ENCODE measurements around the gene C1QTNF6. TPM values are rescaled to one million over a fixed set of nuclear protein-coding genes. Genes with fewer than 3 reads are reported as not detected.

The C1QTNF6 gene
- polyA plus RNA-seq, 2 of the 4 experiments (the other 2 are of a cell fraction) = 18.6 to 24.5 TPM

DNA sequence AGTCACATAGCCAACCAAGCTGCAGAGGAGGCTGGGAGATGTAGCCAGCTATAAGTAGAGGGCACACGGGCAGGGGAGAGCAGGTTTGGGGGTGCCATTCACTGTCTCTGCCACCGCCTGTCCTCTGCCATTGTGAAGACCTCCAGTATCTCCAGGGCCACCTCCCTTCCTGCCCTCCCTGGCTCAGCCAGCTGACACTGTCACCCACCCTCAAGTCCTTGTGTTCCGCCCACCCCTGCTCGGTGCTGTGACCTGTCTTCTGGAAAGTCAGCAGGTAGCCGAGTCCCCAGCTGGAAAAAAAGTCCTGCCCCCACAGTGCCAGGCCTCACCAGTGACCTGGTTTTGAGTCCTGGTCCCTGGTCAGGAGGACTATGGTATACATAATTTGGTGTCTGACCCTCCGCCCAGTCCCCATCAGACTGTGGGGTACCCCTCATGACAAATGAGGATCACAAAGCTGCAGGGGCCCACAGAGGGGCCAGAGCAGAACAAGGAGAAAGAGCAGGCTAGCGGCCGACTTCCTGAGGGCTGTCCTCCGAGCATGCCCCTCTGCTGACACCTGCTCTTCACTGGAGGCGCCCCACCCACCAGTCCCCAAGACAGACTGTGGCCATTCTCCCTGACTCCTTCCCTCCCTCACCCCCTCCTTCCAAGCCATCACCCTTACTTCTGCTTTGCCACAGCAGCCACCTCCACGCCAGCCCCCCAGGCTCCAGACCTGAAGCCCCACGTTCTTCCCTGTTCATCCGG, 31.2 kb downstream of the C1QTNF6 start:
- 77% methylated on average over 7 of the region's 13 CpGs for WGBS (ENCODE audit: missing lambda C conversion rate)
- Histone ChIP-seq H3K4me3 (no peak overlapping the region), H3K4me1 (peaks cover 13% of the 10 kb centered on the region; the same call in 2 of the 3 replicates), H3K4me2 (no peak overlapping the region), H3K9me3 (peaks cover 5% of the 10 kb centered on the region; the same call in 1 of the 3 replicates), H3K27ac (peak overlapping the region in 1 of 2 experiments; percentile 12; a peak in 1 of 6 replicates)
- FAIRE-seq (no peak), ATAC-seq (no peak), DNase-seq (ENCODE audit: low read depth in 1 of 2, low spot score in 1 of 2) (no peak)
- ChIA-PET POLR2A (no interaction called here), CTCF (interaction anchor here (0.6 to 2.0 kb wide), 6 partner anchors 9 to 399 kb away, joined by 3 to 15 read pairs (median 3); no protein-coding TSS in a partner anchor)
- TF ChIP-seq SREBF2 (IDR thresholded peaks at IDR 0.05) (no peak), RNF2 (IDR thresholded peaks at IDR 0.05; ENCODE audit: borderline replicate concordance, low read depth) (no peak), EHMT2 (IDR thresholded peaks at IDR 0.05; ENCODE audit: low read depth) (no peak), BHLHE40 (IDR thresholded peaks at IDR 0.05; ENCODE audit: low read depth, low read length) (no peak), NPAS2 (CRISPR knock-in tag; IDR thresholded peaks at IDR 0.05; ENCODE audit: borderline replicate concordance) (no peak), HDAC2 (IDR thresholded peaks at IDR 0.05) (no peak), RARB (CRISPR knock-in tag; IDR thresholded peaks at IDR 0.05) (no peak), ZSCAN20 (CRISPR knock-in tag; IDR thresholded peaks at IDR 0.05) (no peak), KDM1A (IDR thresholded peaks at IDR 0.05; ENCODE audit: low read depth) (no peak)

DNA sequence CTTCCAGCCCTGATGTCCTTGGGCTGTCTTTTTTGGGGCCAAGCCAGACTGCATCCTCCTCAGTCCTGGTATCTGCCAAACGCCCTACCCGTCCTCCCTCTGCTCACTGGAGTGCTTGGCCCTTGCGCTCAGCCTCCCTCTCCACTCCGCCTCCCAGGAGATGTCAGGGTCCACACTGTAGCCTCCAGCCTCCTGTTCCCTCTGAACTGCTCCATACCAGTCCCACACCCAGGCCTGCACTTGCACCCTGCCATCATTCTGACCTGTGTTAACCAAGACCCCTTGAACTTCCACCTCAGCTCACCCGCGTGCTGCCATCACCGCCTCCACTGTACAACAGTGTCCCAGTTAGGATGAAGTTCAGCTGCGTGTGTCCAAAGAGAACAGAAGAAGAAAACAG, 32.1 kb downstream of the C1QTNF6 start:
- CTCF ChIA-PET = interaction anchor here (0.6 to 2.0 kb wide), 4 partner anchors 10 to 55 kb away, joined by 3 to 15 read pairs (median 3); no protein-coding TSS in a partner anchor

DNA sequence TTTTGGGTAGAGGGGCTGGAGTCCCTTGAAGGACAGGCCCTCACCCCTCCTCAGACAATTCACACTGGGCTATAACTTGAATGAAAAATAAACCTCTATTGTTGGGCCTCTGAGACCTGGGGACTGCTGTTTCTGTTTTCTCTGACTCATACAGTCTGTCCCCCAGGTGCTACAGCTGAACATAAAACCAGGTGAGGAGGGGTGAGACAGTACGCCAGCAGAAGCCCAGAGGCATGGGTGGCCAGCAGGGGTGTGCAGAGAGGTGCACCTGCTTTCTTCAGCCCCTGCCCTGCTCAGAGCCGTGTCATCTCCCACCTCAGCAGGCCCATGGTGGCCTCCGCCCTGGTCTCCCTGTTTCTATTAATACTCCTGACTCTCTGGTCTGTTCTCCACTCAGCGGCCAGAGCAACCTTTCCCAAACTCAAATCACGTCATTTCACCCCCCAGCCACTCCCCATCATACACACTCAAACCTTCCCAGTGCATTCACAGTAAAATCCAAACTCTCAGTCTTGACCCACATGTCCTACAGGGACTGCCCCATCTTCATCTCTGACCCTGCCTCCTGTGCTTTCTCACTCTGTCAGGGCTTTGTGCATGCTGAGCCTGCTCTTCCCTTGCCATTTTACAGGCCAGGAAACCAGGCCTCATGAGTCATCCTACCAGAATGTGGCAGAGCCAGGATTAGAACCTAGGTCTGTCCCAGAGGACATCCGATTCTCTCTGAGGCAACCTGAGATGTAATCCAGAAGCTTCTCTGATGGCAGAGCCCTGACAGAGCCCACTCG, 32.9 kb downstream of the C1QTNF6 start:
- Histone ChIP-seq H3K4me2 (no peak overlapping the region), H3K9me3 (no peaks in the 10 kb centered on the region), H3K4me3 (no peak overlapping the region), H3K4me1 (peaks cover 13% of the 10 kb centered on the region; the same call in 2 of the 3 replicates), H3K27ac (no peak overlapping the region)
- no peak for ATAC-seq
- no peak for DNase-seq (ENCODE audit: low read depth in 1 of 2, low spot score in 1 of 2)
- ChIA-PET CTCF (interaction anchor here (1.2 kb wide), 1 partner anchor 9 kb away, joined by 3 read pairs; no protein-coding TSS in a partner anchor), POLR2A (no interaction called here)
- no peak for FAIRE-seq
- 89% methylated on average over 5 of the region's 7 CpGs for WGBS (ENCODE audit: missing lambda C conversion rate)
- TF ChIP-seq, protein P1, sequence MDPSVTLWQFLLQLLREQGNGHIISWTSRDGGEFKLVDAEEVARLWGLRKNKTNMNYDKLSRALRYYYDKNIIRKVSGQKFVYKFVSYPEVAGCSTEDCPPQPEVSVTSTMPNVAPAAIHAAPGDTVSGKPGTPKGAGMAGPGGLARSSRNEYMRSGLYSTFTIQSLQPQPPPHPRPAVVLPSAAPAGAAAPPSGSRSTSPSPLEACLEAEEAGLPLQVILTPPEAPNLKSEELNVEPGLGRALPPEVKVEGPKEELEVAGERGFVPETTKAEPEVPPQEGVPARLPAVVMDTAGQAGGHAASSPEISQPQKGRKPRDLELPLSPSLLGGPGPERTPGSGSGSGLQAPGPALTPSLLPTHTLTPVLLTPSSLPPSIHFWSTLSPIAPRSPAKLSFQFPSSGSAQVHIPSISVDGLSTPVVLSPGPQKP (IDR thresholded peaks at IDR 0.05; ENCODE audit: low read depth, low read length) = no peak
- TF ChIP-seq NR3C1 (IDR thresholded peaks at IDR 0.05) = no peak
- no peak for TF ChIP-seq CBX8 (IDR thresholded peaks at IDR 0.05)
- no peak for TF ChIP-seq SREBF2 (IDR thresholded peaks at IDR 0.05)
- no peak for TF ChIP-seq CEBPB (IDR thresholded peaks at IDR 0.05)
- TF ChIP-seq ZNF302 (CRISPR knock-in tag; IDR thresholded peaks at IDR 0.05) = no peak
- no peak for TF ChIP-seq POLR2AphosphoS2 (conservative IDR thresholded peaks at IDR 0.05; ENCODE audit: low read length)
- no peak for TF ChIP-seq GATA3 (IDR thresholded peaks at IDR 0.05; ENCODE audit: borderline replicate concordance)
- TF ChIP-seq ZC3H11A (IDR thresholded peaks at IDR 0.05) = no peak
- no peak for TF ChIP-seq MYC (IDR thresholded peaks at IDR 0.05; ENCODE audit: borderline replicate concordance, low read length)
- TF ChIP-seq, protein P2, sequence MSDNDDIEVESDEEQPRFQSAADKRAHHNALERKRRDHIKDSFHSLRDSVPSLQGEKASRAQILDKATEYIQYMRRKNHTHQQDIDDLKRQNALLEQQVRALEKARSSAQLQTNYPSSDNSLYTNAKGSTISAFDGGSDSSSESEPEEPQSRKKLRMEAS (IDR thresholded peaks at IDR 0.05) = no peak

More for the DNA sequence above, 32.1 kb downstream of the C1QTNF6 start:
- DNase-seq (ENCODE audit: low read depth in 1 of 2, low spot score in 1 of 2) (no peak), ATAC-seq (no peak), FAIRE-seq (no peak)
- Histone ChIP-seq H3K4me1 (peaks cover 13% of the 10 kb centered on the region; the same call in 2 of the 3 replicates), H3K27ac (no peak overlapping the region), H3K4me3 (no peak overlapping the region), H3K9me3 (no peaks in the 10 kb centered on the region), H3K4me2 (no peak overlapping the region)
- 90% methylated on average over 8 of the region's 8 CpGs for WGBS (ENCODE audit: missing lambda C conversion rate)
- TF ChIP-seq, protein P1 (IDR thresholded peaks at IDR 0.05; ENCODE audit: low read depth, low read length) = no peak
- TF ChIP-seq CHD2 (IDR thresholded peaks at IDR 0.05; ENCODE audit: low read length, partially characterized antibody) (no peak), TFCP2L1 (CRISPR knock-in tag; IDR thresholded peaks at IDR 0.05) (no peak), EHMT2 (IDR thresholded peaks at IDR 0.05; ENCODE audit: low read depth) (no peak), NR3C1 (IDR thresholded peaks at IDR 0.05) (no peak)
- TF ChIP-seq, protein P2 (IDR thresholded peaks at IDR 0.05) = no peak
- POLR2A ChIA-PET = no interaction called here

Measured in A549 (cell line).